HEK293 (cell line): ENCODE results near the gene CALML4.

Experiments
- CTCF ChIA-PET: fragments of 350-600 bp; formaldehyde crosslinking; extraction: SDS; loops from one replicate; lab custom pipeline; 2021; ENCODE audit warnings: antibody characterized with exemption; lab: Yijun Ruan, JAX
- POLR2A ChIA-PET: fragments of 300-600 bp; formaldehyde crosslinking; extraction: SDS; loops from one replicate; lab custom pipeline; 2020; ENCODE audit warnings: antibody characterized with exemption, inconsistent platforms; lab: Yijun Ruan, JAX
- H3K27ac ChIP-seq: fragments of 200-500 bp; sonication (Bioruptor generic); 2 replicates; pipeline ENCODE4 v1.5.1; 2014; ENCODE audit warnings: low read depth, low read length, control low read depth, inconsistent platforms; ENCODE audit errors: extremely low read depth
- H3K36me3 ChIP-seq, 2 experiments: fragments of 200-500 bp in 1 of 2; sonication (Bioruptor generic) in 1 of 2; 1 replicate in 1 of 2; 2 replicates in 1 of 2; pipeline ENCODE4 v1.5.1; 2014 to 2017; ENCODE audit warnings: inconsistent platforms in 2 of 2, low read length in 2 of 2; ENCODE audit not compliant: control insufficient read depth in 2 of 2, insufficient read depth in 1 of 2
- H3K4me1 ChIP-seq: fragments of 200-500 bp; sonication (Bioruptor generic); 2 replicates; pipeline ENCODE4 v1.5.1; 2014; ENCODE audit warnings: mild to moderate bottlenecking, low read length, inconsistent platforms; ENCODE audit not compliant: control insufficient read depth, insufficient read depth
- H3K4me3 ChIP-seq: 2 replicates; pipeline ENCODE4 v1.5.1; 2011; ENCODE audit warnings: low read depth, mild to moderate bottlenecking, control low read depth, low read length, moderate library complexity
- H3K9me3 ChIP-seq: fragments of 200-500 bp; sonication (Bioruptor generic); 2 replicates; pipeline ENCODE4 v1.5.1; 2014; ENCODE audit warnings: low read depth, low read length, inconsistent platforms; ENCODE audit not compliant: control insufficient read depth, insufficient read depth
- ELK4 ChIP-seq: IDR thresholded peaks from 2 replicates; pipeline ENCODE4 v1.6.1; 2011; ENCODE audit warnings: mild to moderate bottlenecking, low read depth, low read length, borderline replicate concordance
- HOXC10 ChIP-seq: sonication (generic); formaldehyde crosslinking; IDR thresholded peaks from 2 replicates; pipeline ENCODE4 v1.8.1; 2023; ENCODE audit warnings: mild to moderate bottlenecking, missing genetic modification reagents
- MYNN ChIP-seq: fragments of 450-650 bp; formaldehyde crosslinking; IDR thresholded peaks from 2 replicates; pipeline ENCODE4 v1.5.1; 2016; ENCODE audit warnings: missing biosample characterization, missing genetic modification characterization, borderline replicate concordance
- REPIN1 ChIP-seq: fragments of 450-650 bp; formaldehyde crosslinking; IDR thresholded peaks from 2 replicates; pipeline ENCODE4 v1.5.1; 2017; ENCODE audit warnings: missing biosample characterization, missing genetic modification characterization, low read depth
- TCF7L2 ChIP-seq: IDR thresholded peaks from 2 replicates; pipeline ENCODE4 v1.6.1; 2011; ENCODE audit warnings: low read depth, mild to moderate bottlenecking, inconsistent platforms, low read length, moderate library complexity, borderline replicate concordance
- YY1 ChIP-seq: fragments of 450-650 bp; formaldehyde crosslinking; IDR thresholded peaks from 2 replicates; pipeline ENCODE4 v1.5.1; 2018; ENCODE audit warnings: missing biosample characterization, missing genetic modification characterization
- YY2 ChIP-seq: fragments of 450-650 bp; formaldehyde crosslinking; IDR thresholded peaks from 2 replicates; pipeline ENCODE4 v1.5.1; 2016; ENCODE audit warnings: missing biosample characterization, missing genetic modification characterization
- ZBTB10 ChIP-seq: fragments of 450-650 bp; formaldehyde crosslinking; IDR thresholded peaks from 2 replicates; pipeline ENCODE4 v1.5.1; 2016; ENCODE audit warnings: missing biosample characterization, missing genetic modification characterization
- ZBTB44 ChIP-seq: fragments of 450-650 bp; IDR thresholded peaks from 2 replicates; pipeline ENCODE4 v1.5.1; 2018; ENCODE audit warnings: missing biosample characterization, mild to moderate bottlenecking, missing genetic modification characterization
- ZBTB7A ChIP-seq: fragments of 450-650 bp; formaldehyde crosslinking; IDR thresholded peaks from 2 replicates; pipeline ENCODE4 v1.5.1; 2016; ENCODE audit warnings: low read depth, missing biosample characterization, missing genetic modification characterization
- ZFP41 ChIP-seq: fragments of 450-650 bp; formaldehyde crosslinking; IDR thresholded peaks from 2 replicates; pipeline ENCODE4 v1.5.1; 2016; ENCODE audit warnings: missing biosample characterization, missing genetic modification characterization, borderline replicate concordance
- ZNF138 ChIP-seq: fragments of 450-650 bp; formaldehyde crosslinking; IDR thresholded peaks from 2 replicates; pipeline ENCODE4 v1.5.1; 2016; ENCODE audit warnings: missing biosample characterization, missing genetic modification characterization, borderline replicate concordance
- ZNF354C ChIP-seq: fragments of 450-650 bp; formaldehyde crosslinking; IDR thresholded peaks from 2 replicates; pipeline ENCODE4 v1.5.1; 2016; ENCODE audit warnings: missing biosample characterization, missing genetic modification characterization, low read depth, borderline replicate concordance
- ZNF362 ChIP-seq: fragments of 450-650 bp; formaldehyde crosslinking; IDR thresholded peaks from 2 replicates; pipeline ENCODE4 v1.5.1; 2016; ENCODE audit warnings: missing biosample characterization, missing genetic modification characterization
- ZNF544 ChIP-seq: fragments of 450-650 bp; formaldehyde crosslinking; IDR thresholded peaks from 2 replicates; pipeline ENCODE4 v1.5.0; 2017; ENCODE audit warnings: missing biosample characterization, missing genetic modification characterization
- ZNF561 ChIP-seq: fragments of 450-650 bp; IDR thresholded peaks from 2 replicates; pipeline ENCODE4 v1.5.1; 2018; ENCODE audit warnings: missing biosample characterization, missing genetic modification characterization, borderline replicate concordance
- ZNF707 ChIP-seq: fragments of 450-650 bp; formaldehyde crosslinking; IDR thresholded peaks from 2 replicates; pipeline ENCODE4 v1.5.1; 2016; ENCODE audit warnings: missing biosample characterization, missing genetic modification characterization
- ZNF830 ChIP-seq: fragments of 450-650 bp; IDR thresholded peaks from 2 replicates; pipeline ENCODE4 v1.5.0; 2018; ENCODE audit warnings: missing biosample characterization, missing genetic modification characterization, low read depth, mild to moderate bottlenecking, moderate library complexity
- TF ChIP-seq, protein P1 (sequence below): fragments of 450-650 bp; formaldehyde crosslinking; IDR thresholded peaks from 2 replicates; pipeline ENCODE4 v1.5.1; 2016; ENCODE audit warnings: missing biosample characterization, missing genetic modification characterization, low read depth

The CALML4 gene

GRCh38 chr15:68192117-68192516 lies 13.0 kb downstream of the CALML4 start:
- CTCF ChIA-PET = interaction anchor here (0.6 to 1.7 kb wide), 3 partner anchors 11 to 126 kb away, joined by 3 to 6 read pairs (median 3); no protein-coding TSS in a partner anchor
- POLR2A ChIA-PET = no interaction called here
- Histone ChIP-seq H3K9me3 (no peaks in the 10 kb centered on the region), H3K4me1 (no peaks in the 10 kb centered on the region), H3K27ac (no peak overlapping the region), H3K36me3 (peaks cover 8 to 61% of the 10 kb centered on the region in 2 experiments), H3K4me3 (no peak overlapping the region)
- TF ChIP-seq TCF7L2 = no peak

DNA sequence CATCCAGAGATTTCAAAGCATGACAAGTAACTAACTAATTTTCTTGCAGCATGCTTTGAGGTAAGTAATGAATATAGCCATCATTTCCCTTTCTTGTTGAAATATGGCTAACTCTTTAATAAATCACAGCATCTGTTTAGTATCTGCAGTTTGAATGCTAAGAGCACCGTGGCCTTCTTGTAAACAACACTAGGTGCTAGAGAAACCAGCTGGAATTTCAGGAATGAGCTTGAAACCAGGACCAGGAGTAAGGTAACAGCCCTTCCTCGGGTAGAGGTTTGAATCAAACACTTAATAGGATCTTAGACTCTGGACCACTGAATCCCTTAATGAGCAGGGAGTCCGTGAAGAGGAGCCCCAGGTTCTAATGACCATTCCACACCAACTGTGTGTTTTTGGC lies 13.6 kb downstream of the CALML4 start:
- Histone ChIP-seq H3K9me3 (no peaks in the 10 kb centered on the region), H3K4me1 (no peaks in the 10 kb centered on the region), H3K27ac (no peak overlapping the region), H3K36me3 (peaks cover 8 to 61% of the 10 kb centered on the region in 2 experiments), H3K4me3 (no peak overlapping the region)
- POLR2A ChIA-PET = no interaction called here
- CTCF ChIA-PET = interaction anchor here (0.6 to 1.7 kb wide), 4 partner anchors 11 to 135 kb away, joined by 3 to 6 read pairs (median 3); no protein-coding TSS in a partner anchor
- TF ChIP-seq ZNF362 (tag by site-specific recombination) (no peak), ZBTB7A (tag by site-specific recombination) (no peak), ZNF707 (tag by site-specific recombination) (peak; percentile 58; the same call in 1 of the 2 replicates), ZNF354C (tag by site-specific recombination) (no peak)

DNA sequence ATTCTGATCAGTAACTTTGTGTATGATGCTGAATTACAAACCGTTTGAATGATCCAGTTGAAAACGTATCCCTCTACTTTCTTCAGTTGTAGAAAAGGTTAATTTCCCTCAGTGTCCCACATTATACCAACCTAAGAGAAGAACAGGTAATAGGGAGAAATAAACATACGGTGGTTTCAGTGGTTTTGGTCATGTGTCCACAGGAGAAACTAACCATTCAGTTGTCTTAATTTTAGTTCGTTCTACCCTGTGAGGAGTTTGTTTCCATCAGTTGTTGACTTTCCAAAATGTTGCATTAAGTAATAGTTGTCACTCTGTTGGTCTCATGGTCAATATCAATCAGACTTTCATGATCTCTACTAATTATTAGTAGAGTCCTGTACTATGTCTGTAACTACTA lies 15.1 kb downstream of the CALML4 start:
- Histone ChIP-seq H3K4me3 (no peak overlapping the region), H3K9me3 (no peaks in the 10 kb centered on the region), H3K4me1 (no peaks in the 10 kb centered on the region), H3K27ac (no peak overlapping the region), H3K36me3 (peaks cover 19 to 62% of the 10 kb centered on the region in 2 experiments)
- CTCF ChIA-PET = interaction anchor here (1.3 kb wide), 1 partner anchor 134 kb away, joined by 3 read pairs; no protein-coding TSS in a partner anchor
- TF ChIP-seq ELK4 = no peak
- POLR2A ChIA-PET = no interaction called here

- H3K4me3 ChIP-seq = no peak overlapping the region
- ChIA-PET CTCF (no interaction called here), POLR2A (no interaction called here)
- peaks cover 27 to 71% of the 10 kb centered on the region in 2 experiments for H3K36me3 ChIP-seq
- H3K9me3 ChIP-seq = no peaks in the 10 kb centered on the region
- no peak overlapping the region for H3K27ac ChIP-seq
- H3K4me1 ChIP-seq = no peaks in the 10 kb centered on the region
- TF ChIP-seq YY1 (tag by site-specific recombination) = no peak
- no peak for TF ChIP-seq REPIN1 (tag by site-specific recombination)
- no peak for TF ChIP-seq ZNF544
- no peak for TF ChIP-seq ZNF561 (tag by site-specific recombination)
- no peak for TF ChIP-seq YY2 (tag by site-specific recombination)
- TF ChIP-seq ZFP41 (tag by site-specific recombination) = no peak
- TF ChIP-seq HOXC10 (CRISPR knock-in tag) = no peak
- no peak for TF ChIP-seq MYNN (tag by site-specific recombination)
- TF ChIP-seq ZNF138 (tag by site-specific recombination) = no peak
- TF ChIP-seq ZBTB44 (tag by site-specific recombination) = no peak
- TF ChIP-seq, protein P1, sequence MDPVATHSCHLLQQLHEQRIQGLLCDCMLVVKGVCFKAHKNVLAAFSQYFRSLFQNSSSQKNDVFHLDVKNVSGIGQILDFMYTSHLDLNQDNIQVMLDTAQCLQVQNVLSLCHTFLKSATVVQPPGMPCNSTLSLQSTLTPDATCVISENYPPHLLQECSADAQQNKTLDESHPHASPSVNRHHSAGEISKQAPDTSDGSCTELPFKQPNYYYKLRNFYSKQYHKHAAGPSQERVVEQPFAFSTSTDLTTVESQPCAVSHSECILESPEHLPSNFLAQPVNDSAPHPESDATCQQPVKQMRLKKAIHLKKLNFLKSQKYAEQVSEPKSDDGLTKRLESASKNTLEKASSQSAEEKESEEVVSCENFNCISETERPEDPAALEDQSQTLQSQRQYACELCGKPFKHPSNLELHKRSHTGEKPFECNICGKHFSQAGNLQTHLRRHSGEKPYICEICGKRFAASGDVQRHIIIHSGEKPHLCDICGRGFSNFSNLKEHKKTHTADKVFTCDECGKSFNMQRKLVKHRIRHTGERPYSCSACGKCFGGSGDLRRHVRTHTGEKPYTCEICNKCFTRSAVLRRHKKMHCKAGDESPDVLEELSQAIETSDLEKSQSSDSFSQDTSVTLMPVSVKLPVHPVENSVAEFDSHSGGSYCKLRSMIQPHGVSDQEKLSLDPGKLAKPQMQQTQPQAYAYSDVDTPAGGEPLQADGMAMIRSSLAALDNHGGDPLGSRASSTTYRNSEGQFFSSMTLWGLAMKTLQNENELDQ (tag by site-specific recombination) = no peak
- TF ChIP-seq ZNF830 (tag by site-specific recombination) = no peak
- TF ChIP-seq ZBTB10 = no peak
Measured at GRCh38 chr15:68188647-68189046, 16.5 kb downstream of the CALML4 start.
